H1 (cell line): ENCODE measurements around the gene INHBB. TPM values are rescaled to one million over a fixed set of nuclear protein-coding genes. Genes with fewer than 3 reads are reported as not detected.

Experiments used
- BRCA1 ChIP-seq: IDR thresholded peaks from 2 replicates; pipeline ENCODE4 v1.6.1; 2012; ENCODE audit warnings: low read depth, low read length, improper control_type of control experiment
- EP300 ChIP-seq, 2 experiments: IDR thresholded peaks; 1 replicate in 1 of 2; 2 replicates in 1 of 2; pipeline ENCODE4 v1.6.1; 2011 to 2012; ENCODE audit warnings: low read depth in 2 of 2, low read length in 2 of 2, mild to moderate bottlenecking in 2 of 2, borderline replicate concordance in 1 of 2, inconsistent platforms in 1 of 2, moderate library complexity in 1 of 2
- KDM1A ChIP-seq: fragments of 200-600, 300-600 bp; sonication (generic); IDR thresholded peaks from 2 replicates; pipeline ENCODE4 v1.7.1; 2016; ENCODE audit warnings: mild to moderate bottlenecking, low read length, borderline replicate concordance
- PHF8 ChIP-seq: fragments of 200-600 bp; sonication (generic); conservative IDR thresholded peaks from 2 replicates; pipeline ENCODE4 v1.7.1; 2012; ENCODE audit warnings: low read depth, mild to moderate bottlenecking, inconsistent platforms, low read length, moderate library complexity
- POLR2A ChIP-seq, 2 experiments: IDR thresholded peaks; 1 replicate in 1 of 2; 2 replicates in 1 of 2; pipeline ENCODE4 v1.6.1; 2011; ENCODE audit warnings: low read depth in 2 of 2, low read length in 2 of 2, mild to moderate bottlenecking in 2 of 2; ENCODE audit errors: control extremely low read depth in 1 of 2
- SAP30 ChIP-seq: fragments of 300-600 bp; sonication (generic); IDR thresholded peaks from 2 replicates; pipeline ENCODE4 v1.7.1; 2012; ENCODE audit warnings: low read length, moderate library complexity, mild to moderate bottlenecking, inconsistent platforms; ENCODE audit not compliant: insufficient read depth, insufficient replicate concordance
- ZNF274 ChIP-seq: IDR thresholded peaks from 2 replicates; pipeline ENCODE4 v1.7.0; 2012; ENCODE audit warnings: low read length, borderline replicate concordance; ENCODE audit errors: extremely low read depth
- polyA plus RNA-seq, 7 experiments: library from polyadenylated mRNA; depleted of rRNA in 3 of 7; stranded (reverse) in 5 of 7; unstranded in 2 of 7; fragments of >200 nt in 5 of 7; fragments of 200-250 nt in 2 of 7; gene quantifications; 1 replicate in 5 of 7; 2 replicates in 1 of 7; 4 replicates in 1 of 7; pipeline versions ENCODE4 v1.2.1 to v1.2.3, GENCODE V29; 2011 to 2013; ENCODE audit warnings: missing spikeins in 2 of 7, mixed read lengths in 2 of 7
- total RNA-seq: library from RNA; stranded (reverse); fragmentation: NEBNext Ultra II Directional; extraction: Animal tissue kit (Norgen Biotek cat#: 25700); gene quantifications from 2 replicates; pipeline ENCODE4 v1.2.1, GENCODE V29; 2021
- TF ChIP-seq, protein P1 (sequence below): IDR thresholded peaks from 2 replicates; pipeline ENCODE4 v1.6.1; 2011; ENCODE audit warnings: low read depth, mild to moderate bottlenecking, low read length; ENCODE audit not compliant: insufficient read depth
- TF ChIP-seq, protein P2 (sequence below): IDR thresholded peaks from 2 replicates; pipeline ENCODE4 v1.6.1; 2011; ENCODE audit warnings: low read length, improper control_type of control experiment

The INHBB gene
- total and polyA plus RNA-seq, 2 of the 8 experiments (the other 6 are each of a cell fraction or from before 2014, with no cell fraction given), result 0.30 to 0.32 TPM

DNA sequence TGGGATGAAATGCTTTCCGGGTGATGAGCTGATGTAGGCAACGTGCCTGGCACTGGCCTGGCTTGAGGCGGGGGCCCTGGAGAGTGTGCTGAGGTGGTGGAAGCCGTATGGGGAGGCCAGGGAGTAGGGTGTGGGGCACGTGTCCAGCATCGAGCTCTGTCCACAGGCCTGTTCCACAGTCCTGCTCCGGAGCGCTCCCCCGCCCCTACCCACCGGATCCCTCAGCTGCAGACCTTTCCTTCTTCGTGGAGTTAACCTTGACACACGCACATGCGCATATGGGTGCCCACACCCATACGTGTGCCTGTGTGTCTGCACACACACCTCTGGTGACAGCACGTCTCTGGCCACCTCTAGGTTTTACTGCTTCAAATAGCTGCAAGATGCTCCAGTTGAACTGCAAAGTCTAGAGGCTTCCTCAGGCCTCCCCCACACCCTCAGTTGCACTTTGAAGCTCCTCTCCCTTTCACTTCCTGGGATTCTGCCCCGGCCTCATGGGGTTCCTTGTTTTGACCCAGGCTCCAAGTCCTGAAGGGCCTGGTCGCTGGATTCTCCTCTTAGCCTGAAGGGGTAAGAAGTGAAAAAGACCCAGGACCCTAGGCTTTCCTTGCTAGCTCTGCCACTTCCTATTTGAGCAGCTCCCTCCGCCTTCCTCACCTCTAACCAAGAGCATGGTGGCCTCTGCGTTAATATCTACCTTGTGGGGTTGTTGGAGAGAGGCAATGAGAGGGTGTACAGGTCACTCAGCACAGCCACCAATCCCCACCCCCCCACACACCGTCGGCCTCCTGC is 49.5 kb downstream of the INHBB start (continued):
- TF ChIP-seq ZNF274 (no peak), EP300 (IDR thresholded peaks at IDR 0.05; ENCODE audit: borderline replicate concordance in 1 of 2, low read depth in 2 of 2, low read length in 2 of 2) (no peak), BRCA1 (no peak), SAP30 (no peak), KDM1A (no peak), PHF8 (no peak), POLR2A (IDR thresholded peaks at IDR 0.05; ENCODE audit: control extremely low read depth in 1 of 2, low read depth in 2 of 2, low read length in 2 of 2) (no peak)
- TF ChIP-seq, protein P1, sequence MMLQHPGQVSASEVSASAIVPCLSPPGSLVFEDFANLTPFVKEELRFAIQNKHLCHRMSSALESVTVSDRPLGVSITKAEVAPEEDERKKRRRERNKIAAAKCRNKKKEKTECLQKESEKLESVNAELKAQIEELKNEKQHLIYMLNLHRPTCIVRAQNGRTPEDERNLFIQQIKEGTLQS, result no peak
- TF ChIP-seq, protein P2, sequence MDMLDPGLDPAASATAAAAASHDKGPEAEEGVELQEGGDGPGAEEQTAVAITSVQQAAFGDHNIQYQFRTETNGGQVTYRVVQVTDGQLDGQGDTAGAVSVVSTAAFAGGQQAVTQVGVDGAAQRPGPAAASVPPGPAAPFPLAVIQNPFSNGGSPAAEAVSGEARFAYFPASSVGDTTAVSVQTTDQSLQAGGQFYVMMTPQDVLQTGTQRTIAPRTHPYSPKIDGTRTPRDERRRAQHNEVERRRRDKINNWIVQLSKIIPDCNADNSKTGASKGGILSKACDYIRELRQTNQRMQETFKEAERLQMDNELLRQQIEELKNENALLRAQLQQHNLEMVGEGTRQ, result no peak
